Activated CD8-positive, alpha-beta T cell treated with anti-CD3 and anti-CD28 coated beads, Interleukin-2, amount 10 ng/mL, durations not matched to agents 7 days and 5 days (primary cell): Measurements from ENCODE around the gene SF3B3. TPM values are rescaled to one million over a fixed set of nuclear protein-coding genes. Genes with fewer than 3 reads are reported as not detected.

Source experiments
- ATAC-seq: fragments of 150-1000 bp; cut with Tn5 transposase; one replicate; pipeline ENCODE4 v1.10.0; 2021; ENCODE audit warnings: moderate library complexity
- CTCF ChIA-PET: fragments of 350-600 bp; sonication (Branson Sonifier 250); formaldehyde crosslinking; loops from one replicate; lab custom pipeline; 2021; ENCODE audit warnings: antibody characterized with exemption; lab: Charles Lee
- POLR2A ChIA-PET: fragments of 350-600 bp; sonication (Branson Sonifier 250); formaldehyde crosslinking; loops from one replicate; lab custom pipeline; 2021; ENCODE audit warnings: antibody characterized with exemption; lab: Charles Lee
- DNase-seq: peaks from one replicate; pipeline ENCODE4 v3.0.0-alpha.2; 2020
- H3K27ac Mint-ChIP-seq: one replicate; pipeline ENCODE4 v1.8.0; 2021; ENCODE audit warnings: mild to moderate bottlenecking, mixed read lengths
- H3K27me3 Mint-ChIP-seq: one replicate; pipeline ENCODE4 v1.8.0; 2021; ENCODE audit warnings: low read depth, mixed read lengths
- H3K36me3 Mint-ChIP-seq: one replicate; pipeline ENCODE4 v1.8.0; 2021; ENCODE audit warnings: low read depth, mixed read lengths
- H3K4me1 Mint-ChIP-seq: one replicate; pipeline ENCODE4 v1.8.0; 2021; ENCODE audit warnings: low read depth, mixed read lengths
- H3K4me3 Mint-ChIP-seq: one replicate; pipeline ENCODE4 v1.8.0; 2021; ENCODE audit warnings: mild to moderate bottlenecking, mixed read lengths
- H3K9me3 Mint-ChIP-seq: one replicate; pipeline ENCODE4 v1.8.0; 2022; ENCODE audit warnings: mixed read lengths; ENCODE audit not compliant: insufficient read depth
- total RNA-seq, 2 experiments: library from RNA; stranded (reverse); gene quantifications; one replicate each; pipeline ENCODE4 v1.2.3, GENCODE V29; 2021

SF3B3 gene
- total RNA-seq, 2 experiments from 2014 or later, result 399 to 420 TPM

- peaks cover 22% of the 10 kb centered on the region for H3K4me1 Mint-ChIP-seq
These were observed 11.4 kb downstream of the SF3B3 start for GRCh38 chr16:70534971-70535370.

GRCh38 chr16:70540994-70541393, 17.4 kb downstream of the SF3B3 start:
- Mint-ChIP-seq H3K27me3 (no peaks in the 10 kb centered on the region), H3K9me3 (no peaks in the 10 kb centered on the region), H3K4me1 (peaks cover 2% of the 10 kb centered on the region), H3K36me3 (peaks cover 69% of the 10 kb centered on the region), H3K27ac (no peak overlapping the region), H3K4me3 (no peak overlapping the region)
- DNase-seq, result no peak
- ChIA-PET POLR2A (interaction anchor here (1.3 kb wide), 1 partner anchor 17 kb away, joined by 3 read pairs; no protein-coding TSS in a partner anchor), CTCF (interaction anchor here (1.3 kb wide), 2 partner anchors 27 to 32 kb away, joined by 3 read pairs; no protein-coding TSS in a partner anchor)
- ATAC-seq, result no peak

More at GRCh38 chr16:70534971-70535370, 11.4 kb downstream of the SF3B3 start:
- DNase-seq, result no peak
- no peaks in the 10 kb centered on the region for H3K27me3 Mint-ChIP-seq
- ATAC-seq, result no peak
- ChIA-PET CTCF (interaction anchor here (1.1 to 2.1 kb wide), 3 partner anchors 10 to 26 kb away, joined by 3 to 11 read pairs (median 6); no protein-coding TSS in a partner anchor), POLR2A (interaction anchor here (2.2 kb wide), 1 partner anchor 13 kb away, joined by 7 read pairs; no protein-coding TSS in a partner anchor)
- peak overlapping the region; percentile 6 for H3K27ac Mint-ChIP-seq
- no peaks in the 10 kb centered on the region for H3K9me3 Mint-ChIP-seq
- peaks cover 71% of the 10 kb centered on the region for H3K36me3 Mint-ChIP-seq
- H3K4me3 Mint-ChIP-seq, result no peak overlapping the region

DNA sequence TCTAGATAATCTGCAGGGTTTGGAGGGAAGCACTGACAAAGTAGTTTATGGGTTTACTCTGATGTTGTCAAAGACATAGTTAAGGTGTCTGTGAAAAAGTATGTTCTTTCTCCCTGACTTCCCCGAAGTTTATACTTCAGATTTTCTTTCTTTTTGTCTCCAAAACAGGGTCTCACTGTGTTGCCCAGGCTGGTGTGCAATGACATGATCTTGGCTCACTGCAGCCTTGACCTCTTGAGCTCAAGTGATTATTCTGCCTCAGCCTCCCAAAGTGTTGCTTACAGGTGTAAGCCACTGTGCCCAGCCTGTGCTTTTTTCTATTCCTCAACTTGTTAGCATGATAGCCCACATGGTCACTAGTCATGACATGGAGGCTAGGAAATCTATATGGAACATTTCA, 20.9 kb downstream of the SF3B3 start:
- POLR2A ChIA-PET, result interaction anchor here (1.0 kb wide), 1 partner anchor 16 kb away, joined by 3 read pairs; no protein-coding TSS in a partner anchor
- H3K4me1 Mint-ChIP-seq, result peaks cover 14% of the 10 kb centered on the region
- H3K4me3 Mint-ChIP-seq, result no peak overlapping the region
- no peaks in the 10 kb centered on the region for H3K9me3 Mint-ChIP-seq
- H3K36me3 Mint-ChIP-seq, result peaks cover 70% of the 10 kb centered on the region
- ATAC-seq, result no peak
- CTCF ChIA-PET, result interaction anchor here (0.7 kb wide), 1 partner anchor 35 kb away, joined by 3 read pairs; no protein-coding TSS in a partner anchor
- no peak for DNase-seq
- H3K27me3 Mint-ChIP-seq, result no peaks in the 10 kb centered on the region
- no peak overlapping the region for H3K27ac Mint-ChIP-seq

DNA sequence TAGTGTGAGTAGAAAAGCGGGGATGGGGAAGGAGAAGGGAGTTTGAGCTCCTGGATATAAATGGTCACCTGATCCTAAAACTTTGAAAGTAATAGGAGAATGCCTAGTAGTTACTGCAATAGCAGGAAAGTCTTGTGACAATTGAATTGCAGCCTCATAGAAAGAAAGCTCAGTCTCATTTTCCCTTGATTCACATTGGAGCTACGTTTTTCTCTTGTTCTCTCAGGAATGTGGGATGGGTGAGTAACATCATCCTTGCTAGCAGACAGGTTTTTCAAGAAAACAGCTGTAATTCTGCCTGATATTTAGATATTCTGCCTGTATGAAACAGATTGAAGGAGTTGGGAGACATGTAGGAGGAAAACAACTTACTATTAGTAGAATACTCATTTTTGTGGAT, 25.3 kb downstream of the SF3B3 start:
- no peak for ATAC-seq
- DNase-seq, result no peak
- H3K27me3 Mint-ChIP-seq, result no peaks in the 10 kb centered on the region
- H3K36me3 Mint-ChIP-seq, result peaks cover 72% of the 10 kb centered on the region
- ChIA-PET POLR2A (interaction anchor here (1.6 kb wide), 1 partner anchor 15 kb away, joined by 7 read pairs; no protein-coding TSS in a partner anchor), CTCF (interaction anchor here (0.9 to 1.6 kb wide), 7 partner anchors 10 to 189 kb away, joined by 3 to 6 read pairs (median 3); no protein-coding TSS in a partner anchor)
- no peak overlapping the region for H3K27ac Mint-ChIP-seq
- no peaks in the 10 kb centered on the region for H3K9me3 Mint-ChIP-seq
- peaks cover 18% of the 10 kb centered on the region for H3K4me1 Mint-ChIP-seq
- H3K4me3 Mint-ChIP-seq, result no peak overlapping the region

- H3K36me3 Mint-ChIP-seq, result peaks cover 74% of the 10 kb centered on the region
- H3K27me3 Mint-ChIP-seq, result no peaks in the 10 kb centered on the region
- H3K9me3 Mint-ChIP-seq, result no peaks in the 10 kb centered on the region
- peaks cover 18% of the 10 kb centered on the region for H3K4me1 Mint-ChIP-seq
- ATAC-seq (no peak), DNase-seq (no peak)
- H3K4me3 Mint-ChIP-seq, result no peak overlapping the region
- ChIA-PET POLR2A (no interaction called here), CTCF (no interaction called here)
- H3K27ac Mint-ChIP-seq, result peak overlapping the region; percentile 35
These were observed 26.5 kb downstream of the SF3B3 start for GRCh38 chr16:70550082-70550481.

DNA sequence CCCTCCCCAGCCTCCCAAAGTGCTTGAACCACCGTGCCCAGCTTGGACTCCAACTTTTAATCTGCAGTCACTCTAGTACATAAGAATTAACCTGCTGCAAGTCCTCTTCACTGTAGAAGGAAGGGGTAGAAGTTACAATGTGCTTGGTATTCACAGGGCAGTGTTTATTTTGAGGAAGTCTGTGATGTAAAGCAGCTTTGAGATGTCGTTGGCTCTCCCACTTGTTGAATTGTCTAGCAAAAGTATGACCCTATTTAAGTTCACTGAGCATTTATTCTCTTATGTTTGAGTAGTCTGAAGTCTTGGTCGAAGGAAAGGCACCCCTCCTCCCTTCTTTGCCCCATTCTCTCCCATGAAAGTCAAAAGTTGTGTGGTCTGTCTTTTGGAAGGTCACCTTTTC, 28.2 kb downstream of the SF3B3 start:
- no peak for DNase-seq
- no peak overlapping the region for H3K4me3 Mint-ChIP-seq
- no peaks in the 10 kb centered on the region for H3K9me3 Mint-ChIP-seq
- ChIA-PET POLR2A (interaction anchor here (0.6 to 0.8 kb wide), 5 partner anchors 11 to 294 kb away, joined by 3 to 4 read pairs (median 3); no protein-coding TSS in a partner anchor), CTCF (interaction anchor here (1.1 to 1.4 kb wide), 4 partner anchors 10 to 184 kb away, joined by 3 read pairs; no protein-coding TSS in a partner anchor)
- H3K27me3 Mint-ChIP-seq, result no peaks in the 10 kb centered on the region
- peaks cover 78% of the 10 kb centered on the region for H3K36me3 Mint-ChIP-seq
- ATAC-seq, result no peak
- peaks cover 18% of the 10 kb centered on the region for H3K4me1 Mint-ChIP-seq
- H3K27ac Mint-ChIP-seq, result no peak overlapping the region

- Mint-ChIP-seq H3K4me3 (no peak overlapping the region), H3K27me3 (no peaks in the 10 kb centered on the region), H3K27ac (no peak overlapping the region), H3K36me3 (peaks cover 81% of the 10 kb centered on the region), H3K4me1 (peaks cover 18% of the 10 kb centered on the region), H3K9me3 (no peaks in the 10 kb centered on the region)
- ATAC-seq (no peak), DNase-seq (no peak)
- CTCF ChIA-PET, result interaction anchor here (1.2 to 1.5 kb wide), 4 partner anchors 10 to 44 kb away, joined by 3 to 4 read pairs (median 3); no protein-coding TSS in a partner anchor
- POLR2A ChIA-PET, result no interaction called here
These were observed 29.1 kb downstream of the SF3B3 start for GRCh38 chr16:70552675-70553074.

GRCh38 chr16:70553645-70554044, 30.0 kb downstream of the SF3B3 start:
- H3K36me3 Mint-ChIP-seq, result peaks cover 79% of the 10 kb centered on the region
- peaks cover 11% of the 10 kb centered on the region for H3K4me1 Mint-ChIP-seq
- no peak overlapping the region for H3K4me3 Mint-ChIP-seq
- H3K9me3 Mint-ChIP-seq, result no peaks in the 10 kb centered on the region
- CTCF ChIA-PET, result interaction anchor here (1.1 to 1.5 kb wide), 3 partner anchors 22 to 45 kb away, joined by 4 to 7 read pairs (median 5); no protein-coding TSS in a partner anchor
- POLR2A ChIA-PET, result no interaction called here
- no peak overlapping the region for H3K27ac Mint-ChIP-seq
- DNase-seq, result no peak
- no peaks in the 10 kb centered on the region for H3K27me3 Mint-ChIP-seq
- no peak for ATAC-seq

DNA sequence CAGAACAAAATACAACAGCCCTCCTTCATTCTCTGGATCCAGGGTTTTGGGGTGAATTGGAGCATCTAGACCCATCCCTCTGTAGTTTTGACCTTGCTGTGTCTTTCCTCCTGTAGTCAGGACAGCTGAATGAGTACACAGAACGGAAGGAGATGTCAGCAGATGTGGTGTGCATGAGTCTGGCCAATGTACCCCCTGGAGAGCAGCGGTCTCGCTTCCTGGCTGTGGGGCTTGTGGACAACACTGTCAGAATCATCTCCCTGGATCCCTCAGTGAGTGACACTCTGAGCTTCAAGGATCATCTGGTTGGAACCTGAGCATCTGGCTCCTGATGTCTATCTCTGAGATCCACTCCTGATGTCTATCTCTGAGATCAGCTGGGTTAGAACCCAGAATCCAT, 32.4 kb downstream of the SF3B3 start:
- Mint-ChIP-seq H3K27ac (no peak overlapping the region), H3K9me3 (no peaks in the 10 kb centered on the region), H3K4me3 (no peak overlapping the region), H3K4me1 (no peaks in the 10 kb centered on the region), H3K27me3 (no peaks in the 10 kb centered on the region), H3K36me3 (peaks cover 75% of the 10 kb centered on the region)
- ChIA-PET CTCF (interaction anchor here (1.5 kb wide), 1 partner anchor 216 kb away, joined by 9 read pairs; no protein-coding TSS in a partner anchor), POLR2A (no interaction called here)
- DNase-seq (no peak), ATAC-seq (no peak)

- H3K9me3 Mint-ChIP-seq, result no peaks in the 10 kb centered on the region
- H3K27me3 Mint-ChIP-seq, result no peaks in the 10 kb centered on the region
- ChIA-PET POLR2A (no interaction called here), CTCF (interaction anchor here (1.0 to 1.8 kb wide), 5 partner anchors 9 to 209 kb away, joined by 3 to 5 read pairs (median 3); no protein-coding TSS in a partner anchor)
- no peaks in the 10 kb centered on the region for H3K4me1 Mint-ChIP-seq
- peaks cover 81% of the 10 kb centered on the region for H3K36me3 Mint-ChIP-seq
- DNase-seq (no peak), ATAC-seq (no peak)
- no peak overlapping the region for H3K4me3 Mint-ChIP-seq
- no peak overlapping the region for H3K27ac Mint-ChIP-seq
These were observed 38.0 kb downstream of the SF3B3 start for GRCh38 chr16:70561623-70562022.

- ATAC-seq (no peak), DNase-seq (no peak)
- Mint-ChIP-seq H3K4me1 (no peaks in the 10 kb centered on the region), H3K36me3 (peaks cover 80% of the 10 kb centered on the region), H3K27ac (no peak overlapping the region), H3K9me3 (no peaks in the 10 kb centered on the region), H3K4me3 (no peak overlapping the region), H3K27me3 (no peaks in the 10 kb centered on the region)
- POLR2A ChIA-PET, result no interaction called here
- CTCF ChIA-PET, result no interaction called here
These were observed 40.0 kb downstream of the SF3B3 start for GRCh38 chr16:70563636-70564035.

GRCh38 chr16:70565053-70565452, 41.4 kb downstream of the SF3B3 start:
- H3K4me1 Mint-ChIP-seq, result no peaks in the 10 kb centered on the region
- CTCF ChIA-PET, result interaction anchor here (1.2 kb wide), 1 partner anchor 56 kb away, joined by 4 read pairs; no protein-coding TSS in a partner anchor
- POLR2A ChIA-PET, result no interaction called here
- no peak overlapping the region for H3K4me3 Mint-ChIP-seq
- H3K9me3 Mint-ChIP-seq, result no peaks in the 10 kb centered on the region
- H3K27me3 Mint-ChIP-seq, result no peaks in the 10 kb centered on the region
- peaks cover 84% of the 10 kb centered on the region for H3K36me3 Mint-ChIP-seq
- no peak overlapping the region for H3K27ac Mint-ChIP-seq
- ATAC-seq (no peak), DNase-seq (no peak)
